ENCODE results near the gene ABCC10.
"Not testable (repeated sequence)": the region's sequence is repeated elsewhere in the genome, so short reads cannot be mapped to it uniquely, and the experiment has no call there.

The ABCC10 gene

DNA sequence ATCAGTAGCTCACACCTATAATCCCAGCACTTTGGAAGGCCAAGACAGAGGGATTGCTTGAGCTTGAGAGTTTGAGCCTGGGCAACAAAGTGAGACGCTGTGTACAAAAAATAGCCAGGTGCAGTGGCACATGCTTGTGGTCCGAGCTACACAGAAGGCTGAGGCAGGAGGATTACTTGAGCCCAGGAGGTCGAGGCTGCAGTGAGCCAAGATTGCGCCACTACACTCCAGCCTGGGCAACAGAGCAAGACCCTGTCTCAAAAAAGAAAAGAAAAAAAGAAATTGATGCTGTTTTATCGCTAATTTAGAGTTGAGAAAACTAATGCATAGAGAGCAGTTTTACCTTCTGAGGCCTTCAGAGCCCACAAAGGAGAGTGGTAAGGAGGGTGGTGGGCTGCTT lies 71.0 kb downstream of the ABCC10 start:
- not testable (repeated sequence) for DNase-seq

DNA sequence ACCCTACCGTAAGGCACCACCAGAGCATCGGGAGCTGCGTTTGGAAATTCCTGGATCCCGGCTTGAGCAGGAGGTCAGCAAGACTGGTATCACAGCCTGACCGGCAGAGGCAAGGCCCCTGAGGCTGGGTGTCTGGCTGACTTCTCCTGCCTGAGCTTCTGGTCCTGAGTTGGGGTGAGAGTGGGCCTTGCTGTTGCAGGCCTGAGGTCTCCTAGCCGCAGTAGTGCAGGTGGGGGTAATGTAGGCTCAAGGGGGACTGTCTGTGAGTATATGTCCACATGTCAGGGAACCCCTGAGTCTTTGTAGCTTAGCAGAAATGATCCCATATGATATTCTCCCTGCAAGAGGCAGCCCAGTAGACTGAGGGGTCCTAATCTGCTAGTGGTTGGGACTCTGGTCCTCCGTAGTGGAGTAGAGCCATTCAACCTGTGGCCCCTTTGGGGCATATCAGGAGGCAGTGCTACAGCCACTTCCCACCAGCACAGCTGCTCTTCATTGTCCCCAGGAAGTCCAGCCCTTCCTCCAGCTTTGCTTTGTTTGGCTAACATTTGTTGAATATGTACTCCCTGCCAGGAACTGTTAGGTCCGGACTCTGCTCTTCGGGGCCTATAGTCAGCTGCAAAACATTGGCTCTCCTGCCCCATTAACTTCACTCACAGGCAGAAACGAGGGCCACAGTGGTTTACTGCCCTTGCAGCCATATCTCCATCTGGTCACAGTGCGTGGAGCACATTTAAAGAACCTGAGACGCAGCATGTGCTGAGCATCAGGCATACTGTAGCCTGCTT lies 71.9 kb downstream of the ABCC10 start:
- DNase-seq = no peak
